GM21381 (cell line): ENCODE measurements around the gene NKIRAS1.

Experiments used
- ATAC-seq: cut with Tn5 transposase; IDR thresholded peaks from one replicate; pipeline ENCODE4 v1.9.1; 2021; ENCODE audit warnings: mild to moderate bottlenecking, moderate library complexity; ENCODE audit not compliant: unreplicated experiment

Gene NKIRAS1

DNA sequence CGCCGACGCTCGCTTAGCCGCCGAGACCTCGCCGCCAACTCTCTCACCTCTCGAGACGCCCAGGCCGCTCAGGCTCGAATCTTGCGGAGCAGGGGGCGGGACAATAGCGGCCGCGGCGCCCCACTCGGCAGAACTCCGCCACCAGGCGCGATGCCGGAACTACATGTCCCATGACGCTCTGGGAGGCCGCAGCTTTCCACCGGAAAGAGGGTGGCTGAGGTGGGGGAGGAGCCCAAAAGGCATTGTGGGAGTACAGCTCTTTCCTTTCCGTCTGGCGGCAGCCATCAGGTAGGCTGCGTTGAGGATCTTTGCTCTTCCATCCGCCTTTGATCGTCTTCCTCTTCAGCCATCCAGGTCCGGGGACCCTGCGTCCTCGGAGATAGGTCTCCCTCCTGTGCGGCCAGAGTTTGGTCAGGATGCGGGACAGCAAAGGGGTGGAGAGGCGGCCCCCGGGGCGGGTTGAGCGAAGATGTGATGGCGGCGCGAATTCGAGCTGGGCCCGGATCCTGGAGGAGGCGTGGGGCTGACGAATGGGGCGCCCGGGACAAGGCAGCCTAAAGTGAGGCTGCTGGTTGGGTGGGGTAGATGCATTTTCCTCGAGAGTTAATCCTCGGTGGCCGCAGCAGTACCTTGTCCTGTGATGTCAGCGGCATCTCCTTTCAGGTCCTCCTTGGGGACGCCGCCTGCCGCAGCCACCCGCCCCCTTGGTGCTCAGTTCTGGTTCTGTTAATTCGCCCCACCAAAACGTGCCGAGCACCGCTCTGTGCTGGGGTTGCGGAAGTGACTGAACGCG is at the start of gene NKIRAS1, which contains the start of gene RPL15:
NKIRAS1 (minus strand) TSS at position 105 of the 793 bp plus-strand sequence. CDS start 6,086 bp downstream, outside the sequence.
RPL15 (plus strand) TSS at position 247 of the 793 bp plus-strand sequence. CDS start 728 bp downstream, outside the sequence.
- ATAC-seq, result peak; percentile 92

- ATAC-seq, result no peak
Measured at GRCh38 chr3:23966328-23966727, 49.5 kb upstream of the NKIRAS1 start.

GRCh38 chr3:23964537-23965235 is 47.9 kb upstream of the NKIRAS1 start:
- no peak for ATAC-seq

GRCh38 chr3:23961913-23962312 is 45.1 kb upstream of the NKIRAS1 start:
- ATAC-seq, result no peak

- ATAC-seq, result no peak
Measured at GRCh38 chr3:23961066-23961465, 44.3 kb upstream of the NKIRAS1 start.

GRCh38 chr3:23960649-23961048 is 43.9 kb upstream of the NKIRAS1 start:
- ATAC-seq, result no peak

DNA sequence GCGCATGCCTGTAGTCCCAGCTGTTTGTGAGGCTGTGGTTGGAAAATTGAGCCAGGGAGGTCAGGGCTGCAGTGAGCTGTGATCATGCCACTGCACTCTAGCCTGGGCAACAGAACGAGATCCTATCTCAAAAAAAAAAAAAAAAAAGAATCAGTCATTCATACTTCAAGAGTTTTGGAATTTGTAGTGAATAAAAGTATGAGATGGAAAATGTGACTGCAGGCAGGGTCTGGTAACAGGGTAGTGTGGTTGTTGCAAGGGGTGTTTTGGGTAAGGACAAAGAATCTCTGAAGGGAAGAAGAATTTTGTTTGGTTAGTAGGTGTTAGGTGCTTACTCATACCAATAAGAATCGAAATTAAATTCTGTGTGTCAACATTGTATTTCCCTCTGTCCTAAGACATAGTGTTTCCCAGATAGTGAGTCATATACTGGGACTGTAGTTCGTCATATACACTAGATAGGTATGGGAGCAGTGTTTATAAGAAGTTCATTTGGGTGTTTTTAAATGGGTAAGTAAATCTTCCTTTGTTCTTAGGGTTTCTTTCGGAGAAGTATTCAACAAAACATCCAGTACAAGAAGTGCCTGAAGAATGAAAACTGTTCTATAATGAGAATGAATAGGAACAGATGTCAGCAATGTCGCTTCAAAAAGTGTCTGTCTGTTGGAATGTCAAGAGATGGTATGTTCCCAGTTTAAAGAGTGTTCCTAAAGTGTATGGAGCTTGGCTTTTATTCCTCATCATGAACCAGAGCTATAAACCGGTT is 42.5 kb upstream of the NKIRAS1 start:
- ATAC-seq, result peak; percentile 60

DNA sequence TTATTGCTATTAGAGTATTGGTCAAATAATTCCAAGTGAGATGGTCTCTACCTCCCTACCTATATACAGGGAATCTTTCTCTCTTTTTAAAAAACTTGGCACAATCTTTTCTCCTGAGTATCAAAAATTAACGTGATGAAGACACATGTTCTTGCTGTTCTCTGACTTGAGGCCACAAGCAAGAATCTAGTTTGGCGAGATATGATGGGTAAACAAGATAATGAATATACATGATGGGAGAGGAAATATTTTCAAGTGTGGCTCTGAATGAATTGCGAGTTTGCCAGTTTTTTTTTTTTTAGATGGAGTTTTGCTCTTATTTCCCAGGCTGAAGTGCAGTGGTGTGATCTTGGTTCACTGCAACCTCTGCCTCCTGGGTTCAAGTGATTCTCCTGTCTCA is 39.9 kb upstream of the NKIRAS1 start:
- ATAC-seq, result no peak

DNA sequence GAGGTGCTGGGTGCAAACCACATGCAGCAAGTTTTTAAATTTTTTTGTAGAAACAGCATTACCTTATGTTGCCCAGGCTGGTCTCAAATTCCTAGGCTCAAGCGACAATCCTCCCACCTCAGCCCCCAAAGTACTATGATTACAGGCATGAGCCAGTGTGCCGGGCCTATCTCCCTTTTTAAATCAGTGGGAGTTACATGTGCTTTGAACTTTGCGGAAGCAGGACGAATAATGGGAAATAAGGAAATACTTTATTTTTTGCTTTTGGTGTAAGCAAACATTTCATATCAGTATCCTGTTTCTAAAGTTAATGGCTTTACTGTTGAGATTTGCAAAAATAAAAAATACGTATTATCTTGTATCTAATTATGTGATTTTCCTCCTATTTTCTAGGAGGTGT is 37.4 kb upstream of the NKIRAS1 start:
- ATAC-seq, result no peak

- no peak for ATAC-seq
Measured at GRCh38 chr3:23953523-23953922, 36.7 kb upstream of the NKIRAS1 start.

- peak; percentile 45 for ATAC-seq
Measured at GRCh38 chr3:23952646-23953045, 35.9 kb upstream of the NKIRAS1 start.

DNA sequence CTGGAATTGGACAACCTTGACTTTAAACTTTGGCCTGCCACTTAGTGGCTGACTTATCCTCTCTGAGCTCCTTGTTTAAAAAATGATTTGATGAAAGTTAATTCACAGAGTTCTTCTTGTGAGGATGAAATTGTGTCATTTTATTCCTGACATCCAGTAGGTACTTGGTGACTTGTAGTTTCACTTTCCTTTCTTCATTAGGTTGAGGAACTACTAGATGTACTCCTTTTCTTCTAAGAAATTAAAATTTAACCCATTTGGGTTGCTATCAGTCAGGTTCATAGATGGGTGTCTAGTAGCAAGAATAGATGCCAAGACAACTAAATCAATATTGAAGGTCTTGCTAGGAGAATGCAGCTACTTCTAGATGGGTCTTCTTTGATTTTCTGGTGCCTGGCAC is 33.5 kb upstream of the NKIRAS1 start:
- ATAC-seq, result peak; percentile 22

DNA sequence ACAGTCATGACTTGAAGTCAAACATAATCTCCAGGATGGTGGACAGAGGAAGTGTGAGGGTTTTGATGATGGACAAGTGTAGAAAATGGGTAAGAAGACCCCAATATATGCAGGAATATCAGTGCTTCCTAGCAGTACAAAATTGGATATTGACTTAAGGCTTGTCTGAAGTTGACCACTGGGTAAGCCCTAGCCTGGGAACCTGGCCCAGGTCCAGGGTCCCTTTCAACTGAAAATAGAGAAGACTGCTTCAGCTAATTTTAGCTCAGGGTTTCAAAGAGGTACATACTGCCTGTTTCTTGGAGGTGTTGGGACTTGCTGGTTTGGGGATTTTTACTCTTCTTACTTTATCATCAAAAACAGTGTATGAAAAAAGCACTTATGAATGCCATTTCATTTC is 33.0 kb upstream of the NKIRAS1 start:
- ATAC-seq, result no peak

DNA sequence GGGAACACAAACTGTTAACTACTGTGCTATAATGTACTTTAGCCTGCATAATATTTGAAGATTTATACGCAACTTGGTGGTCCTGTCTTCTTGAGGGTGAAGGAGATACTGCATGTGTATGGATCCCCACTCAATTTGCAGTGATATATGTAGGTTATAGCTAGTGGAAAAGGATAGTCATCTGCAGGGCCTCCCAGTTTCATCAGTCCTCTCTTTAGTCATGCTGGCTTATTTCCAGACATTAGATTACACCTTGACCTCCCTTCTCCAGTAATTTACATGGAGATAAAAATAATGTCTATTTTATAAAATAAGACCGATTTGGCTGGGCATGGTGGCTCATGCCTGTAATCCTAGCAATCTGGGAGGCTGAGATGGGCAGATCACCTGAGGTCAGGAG is 32.0 kb upstream of the NKIRAS1 start:
- ATAC-seq, result no peak

- ATAC-seq, result peak; percentile 76
Measured at GRCh38 chr3:23945913-23946687, 29.3 kb upstream of the NKIRAS1 start.

DNA sequence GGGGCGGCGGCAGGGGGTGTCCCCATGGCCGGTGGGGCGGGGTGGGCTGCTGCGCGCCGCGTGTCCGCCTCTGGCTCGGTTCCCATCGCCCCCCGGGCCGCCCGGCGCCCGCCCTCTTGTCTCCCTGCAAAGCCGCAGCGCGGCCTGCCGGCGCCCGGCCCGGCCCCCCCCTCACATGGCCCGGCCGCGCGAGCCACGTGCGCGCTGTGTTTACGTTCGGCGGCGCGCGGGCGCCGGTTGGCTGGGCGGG is 28.8 kb upstream of the NKIRAS1 start:
- no peak for ATAC-seq

DNA sequence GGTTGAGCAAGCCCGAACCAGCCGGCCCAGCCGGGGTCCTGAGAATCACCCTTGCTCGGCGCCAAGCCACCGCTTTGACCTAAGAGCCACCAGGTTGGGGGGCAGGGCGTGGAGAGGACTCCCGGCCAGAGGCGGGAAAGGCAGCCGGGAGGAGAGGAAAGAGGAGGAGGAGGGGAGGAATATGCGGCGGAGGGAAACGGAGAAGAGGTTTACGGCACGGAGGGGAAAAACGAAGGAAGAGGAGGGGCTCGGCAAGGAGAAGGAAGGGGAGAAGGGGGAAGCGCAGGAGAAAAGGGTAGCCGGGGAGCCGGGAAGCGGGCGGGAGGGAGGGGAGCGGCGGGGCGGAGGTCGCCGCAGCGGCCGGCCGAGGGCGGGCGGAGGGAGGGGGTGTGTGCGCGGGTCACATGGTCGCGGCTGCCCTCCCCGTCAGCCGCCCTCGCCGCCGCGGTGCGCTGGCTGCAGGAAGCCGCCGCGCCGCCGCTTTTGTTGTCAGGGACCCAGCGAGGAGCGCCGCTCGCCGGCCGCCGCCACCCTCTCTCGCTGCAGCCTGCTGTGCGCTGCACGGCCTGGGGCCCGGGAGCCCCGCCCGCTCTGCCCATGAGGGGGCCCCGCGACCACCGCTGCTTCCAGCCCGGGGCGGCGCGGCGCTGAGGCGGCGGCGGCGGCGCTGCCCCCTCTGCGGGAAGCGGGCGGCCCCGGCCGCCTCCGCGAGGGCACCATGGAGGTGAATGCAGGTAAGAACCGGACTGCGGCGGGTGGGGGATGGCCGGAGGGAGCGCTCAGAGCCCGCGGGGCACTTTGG is 28.3 kb upstream of the NKIRAS1 start, which contains the start of gene NR1D2:
NR1D2 (plus strand) TSS at position 426 of the 802 bp plus-strand sequence; CDS start at position 719, 293 bp downstream.
- ATAC-seq, result peak; percentile 53

GRCh38 chr3:23944007-23944783 is 27.4 kb upstream of the NKIRAS1 start:
- ATAC-seq, result no peak

DNA sequence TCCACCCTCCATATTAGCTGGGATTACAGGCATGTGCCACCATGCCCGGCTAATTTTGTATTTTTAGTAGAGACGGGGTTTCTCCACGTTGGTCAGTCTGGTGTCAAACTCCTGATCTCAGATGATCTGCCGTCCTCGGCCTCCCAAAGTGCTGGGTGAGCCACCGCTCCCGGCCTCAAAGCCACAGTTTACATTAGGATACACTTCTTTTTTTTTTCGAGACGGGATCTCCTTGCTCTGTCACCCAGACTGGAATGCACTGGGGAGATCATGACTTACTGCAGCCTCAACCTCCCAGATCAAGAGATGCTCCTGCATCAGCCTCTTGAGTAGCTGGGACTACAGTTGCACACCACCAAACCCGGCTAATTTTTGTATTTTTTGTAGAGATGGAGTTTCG is 25.8 kb upstream of the NKIRAS1 start:
- ATAC-seq, result no peak
